HFFc6 (cell line): Measurements from ENCODE around the gene LMTK3. TPM values are rescaled to one million over a fixed set of nuclear protein-coding genes. Genes with fewer than 3 reads are reported as not detected.

Source experiments
- DNase-seq: peaks from one replicate; pipeline ENCODE4 v3.0.0-alpha.2; 2018
- H3K27ac Mint-ChIP-seq: 2 replicates; pipeline ENCODE4 v1.8.0; 2020; ENCODE audit warnings: mild to moderate bottlenecking, mixed read lengths
- H3K27me3 Mint-ChIP-seq: 2 replicates; pipeline ENCODE4 v1.8.0; 2021; ENCODE audit warnings: mild to moderate bottlenecking, moderate library complexity, mixed read lengths; ENCODE audit not compliant: insufficient read depth
- H3K36me3 Mint-ChIP-seq: 2 replicates; pipeline ENCODE4 v1.8.0; 2021; ENCODE audit warnings: low read depth, mixed read lengths
- H3K4me1 Mint-ChIP-seq: 2 replicates; pipeline ENCODE4 v1.8.0; 2020; ENCODE audit warnings: low read depth, mixed read lengths
- H3K4me3 Mint-ChIP-seq: 2 replicates; pipeline ENCODE4 v1.8.0; 2020; ENCODE audit warnings: mild to moderate bottlenecking, moderate library complexity, mixed read lengths
- H3K9me3 Mint-ChIP-seq: 2 replicates; pipeline ENCODE4 v1.8.0; 2020; ENCODE audit warnings: mild to moderate bottlenecking, mixed read lengths
- CTCF ChIP-seq: fragments of 200-600 bp; sonication (generic); IDR thresholded peaks from 2 replicates; pipeline ENCODE4 v1.5.0; 2021; ENCODE audit warnings: antibody characterized with exemption, mild to moderate bottlenecking
- total RNA-seq, 6 experiments: library from RNA; stranded (reverse); fragmentation: NEBNext Ultra II Directional; extraction: Animal tissue kit (Norgen Biotek cat#: 25700); gene quantifications; 2 replicates in 1 of 6; 3 replicates in 5 of 6; pipeline ENCODE4 v1.2.3, GENCODE V29; 2021

LMTK3 gene
- total RNA-seq, 6 experiments from 2014 or later = 0.21 to 0.88 (median 0.60) TPM

DNA sequence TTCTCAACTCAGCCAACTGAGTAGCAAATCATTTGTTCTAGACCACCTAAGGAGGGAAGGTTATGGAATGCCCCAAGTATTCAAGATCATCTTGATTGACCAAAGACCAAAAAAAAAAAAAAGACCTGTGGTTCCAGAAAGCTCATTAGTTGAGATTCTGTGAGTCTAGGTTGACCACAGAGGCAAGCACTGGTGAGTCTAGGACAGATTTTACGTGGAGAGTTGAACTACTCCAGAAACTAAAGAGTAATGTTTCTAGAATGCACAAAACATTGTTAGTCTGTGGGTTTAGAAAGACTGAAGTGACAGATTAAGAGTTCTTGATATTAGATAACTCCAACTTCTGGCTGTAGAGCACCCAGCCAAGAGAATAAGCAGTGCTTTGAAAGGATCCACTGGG is 46.4 kb downstream of the LMTK3 start:
- Mint-ChIP-seq H3K36me3 (peaks cover 9% of the 10 kb centered on the region; the same call in 1 of the 2 replicates), H3K27ac (no peak overlapping the region), H3K9me3 (no peaks in the 10 kb centered on the region), H3K4me1 (peaks cover 24% of the 10 kb centered on the region), H3K27me3 (peaks cover 2% of the 10 kb centered on the region; the same call in 1 of the 2 replicates), H3K4me3 (no peak overlapping the region)
- DNase-seq = no peak
- TF ChIP-seq CTCF = no peak

DNA sequence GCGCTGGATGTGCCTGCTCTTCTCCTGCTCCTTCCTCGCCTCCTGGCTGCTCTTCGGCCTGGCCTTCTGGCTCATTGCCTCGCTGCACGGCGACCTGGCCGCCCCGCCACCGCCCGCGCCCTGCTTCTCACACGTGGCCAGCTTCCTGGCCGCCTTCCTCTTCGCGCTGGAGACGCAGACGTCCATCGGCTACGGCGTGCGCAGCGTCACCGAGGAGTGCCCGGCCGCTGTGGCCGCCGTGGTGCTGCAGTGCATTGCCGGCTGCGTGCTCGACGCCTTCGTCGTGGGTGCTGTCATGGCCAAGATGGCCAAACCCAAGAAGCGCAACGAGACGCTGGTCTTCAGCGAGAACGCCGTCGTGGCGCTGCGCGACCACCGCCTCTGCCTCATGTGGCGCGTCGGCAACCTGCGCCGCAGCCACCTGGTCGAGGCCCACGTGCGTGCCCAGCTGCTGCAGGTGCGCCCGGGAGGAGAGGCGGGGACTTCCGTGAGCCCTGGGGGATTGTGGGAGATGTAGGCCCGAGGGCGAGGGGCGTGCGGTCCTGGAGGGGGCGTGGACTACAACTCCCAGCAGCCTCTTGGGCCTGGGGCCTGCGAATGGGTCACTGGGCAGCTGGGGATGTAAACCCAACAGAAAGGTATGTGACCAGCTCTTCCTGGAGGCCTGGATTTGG is 49.5 kb downstream of the LMTK3 start:
- H3K4me3 Mint-ChIP-seq = no peak overlapping the region
- no peak for DNase-seq
- H3K36me3 Mint-ChIP-seq = 0 out of 2 replicates have a peak, but pooled peaks cover 6% of the 10 kb centered on the region
- no peak overlapping the region for H3K27ac Mint-ChIP-seq
- H3K27me3 Mint-ChIP-seq = no peaks in the 10 kb centered on the region
- peaks cover 9% of the 10 kb centered on the region for H3K4me1 Mint-ChIP-seq
- TF ChIP-seq CTCF = no peak
- H3K9me3 Mint-ChIP-seq = no peaks in the 10 kb centered on the region

DNA sequence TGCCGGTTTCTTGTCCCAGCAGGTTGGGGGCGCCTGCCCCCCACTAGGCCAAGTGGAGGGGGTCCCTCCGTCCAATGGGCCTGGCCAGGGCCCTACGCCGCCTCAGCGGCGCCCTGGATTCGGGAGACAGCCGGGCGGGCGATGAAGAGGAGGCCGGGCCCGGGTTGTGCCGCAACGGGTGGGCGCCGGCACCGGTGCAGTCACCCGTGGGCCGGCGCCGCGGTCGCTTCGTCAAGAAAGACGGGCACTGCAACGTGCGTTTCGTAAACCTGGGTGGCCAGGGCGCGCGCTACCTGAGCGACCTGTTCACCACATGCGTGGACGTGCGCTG is 50.0 kb downstream of the LMTK3 start:
- H3K4me3 Mint-ChIP-seq = no peak overlapping the region
- H3K4me1 Mint-ChIP-seq = peaks cover 4% of the 10 kb centered on the region
- no peaks in the 10 kb centered on the region for H3K9me3 Mint-ChIP-seq
- no peak for TF ChIP-seq CTCF
- no peak overlapping the region for H3K27ac Mint-ChIP-seq
- no peaks in the 10 kb centered on the region for H3K27me3 Mint-ChIP-seq
- no peak for DNase-seq
- H3K36me3 Mint-ChIP-seq = 0 out of 2 replicates have a peak, but pooled peaks cover 8% of the 10 kb centered on the region

GRCh38 chr19:48458016-48458415 is 53.6 kb downstream of the LMTK3 start:
- Mint-ChIP-seq H3K4me3 (no peak overlapping the region), H3K9me3 (no peaks in the 10 kb centered on the region), H3K36me3 (0 out of 2 replicates have a peak, but pooled peaks cover 4% of the 10 kb centered on the region), H3K4me1 (no peaks in the 10 kb centered on the region), H3K27me3 (no peaks in the 10 kb centered on the region), H3K27ac (no peak overlapping the region)
- no peak for TF ChIP-seq CTCF
- no peak for DNase-seq

DNA sequence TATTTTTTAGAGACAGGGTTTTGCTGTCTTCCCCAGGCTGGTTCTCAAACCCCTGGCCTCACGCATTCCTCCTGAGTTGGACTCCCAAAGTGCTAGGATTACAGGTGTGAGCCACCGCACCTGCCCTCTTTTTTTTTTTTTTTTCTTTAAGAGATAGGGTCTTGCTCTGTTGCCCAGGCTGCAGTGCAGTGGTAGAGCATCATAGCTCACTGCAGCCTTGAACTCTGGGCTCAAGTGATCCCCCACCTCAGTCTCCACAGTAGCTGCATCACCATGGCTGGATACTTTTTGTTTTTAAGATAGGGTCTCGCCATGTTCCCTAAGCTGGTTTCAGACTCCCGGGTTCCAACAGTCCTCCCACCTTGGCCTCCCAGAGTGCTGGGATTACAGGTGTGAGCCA is 54.8 kb downstream of the LMTK3 start:
- Mint-ChIP-seq H3K27ac (no peak overlapping the region), H3K4me3 (no peak overlapping the region), H3K4me1 (no peaks in the 10 kb centered on the region), H3K27me3 (no peaks in the 10 kb centered on the region; the same call in 1 of the 2 replicates), H3K9me3 (no peaks in the 10 kb centered on the region), H3K36me3 (peaks cover 7% of the 10 kb centered on the region; the same call in 1 of the 2 replicates)
- TF ChIP-seq CTCF = no peak
- DNase-seq = no peak
